Mesothelial cell of epicardium (in vitro differentiated cells): ENCODE data around the gene SCAPER. TPM values are rescaled to one million over a fixed set of nuclear protein-coding genes. Genes with fewer than 3 reads are reported as not detected.
"Not testable (repeated sequence)": the region's sequence is repeated elsewhere in the genome, so short reads cannot be mapped to it uniquely, and the experiment has no call there.

Experiments used
- DNase-seq, 2 experiments: peaks; one replicate each; pipeline ENCODE4 v3.0.0; 2021; ENCODE audit warnings: low spot score in 2 of 2; ENCODE audit not compliant: unreplicated experiment in 2 of 2
- H3K27ac Mint-ChIP-seq: 2 replicates; pipeline ENCODE4 v1.8.0; 2021; ENCODE audit warnings: mixed read lengths
- H3K27me3 Mint-ChIP-seq: 2 replicates; pipeline ENCODE4 v1.8.0; 2021; ENCODE audit warnings: low read depth, mixed read lengths
- H3K36me3 Mint-ChIP-seq: 2 replicates; pipeline ENCODE4 v1.8.0; 2021; ENCODE audit warnings: mixed read lengths
- H3K4me1 Mint-ChIP-seq: 2 replicates; pipeline ENCODE4 v1.8.0; 2021; ENCODE audit warnings: mixed read lengths
- H3K4me3 Mint-ChIP-seq: 2 replicates; pipeline ENCODE4 v1.8.0; 2021; ENCODE audit warnings: mild to moderate bottlenecking, moderate library complexity, mixed read lengths
- H3K9me3 Mint-ChIP-seq: 2 replicates; pipeline ENCODE4 v1.8.0; 2021; ENCODE audit warnings: mixed read lengths
- total RNA-seq: library from RNA; stranded (reverse); gene quantifications from 3 replicates; pipeline ENCODE4 v1.2.1, GENCODE V29; 2021
- TF ChIP-seq, protein P1 (sequence below): fragments of 200-600 bp; sonication (generic); IDR thresholded peaks from one replicate; pipeline ENCODE4 v1.5.0; 2021; ENCODE audit warnings: antibody characterized with exemption; ENCODE audit not compliant: unreplicated experiment

Gene SCAPER
- total RNA-seq, 1 donor from 2014 or later, result 35.9 TPM

DNA sequence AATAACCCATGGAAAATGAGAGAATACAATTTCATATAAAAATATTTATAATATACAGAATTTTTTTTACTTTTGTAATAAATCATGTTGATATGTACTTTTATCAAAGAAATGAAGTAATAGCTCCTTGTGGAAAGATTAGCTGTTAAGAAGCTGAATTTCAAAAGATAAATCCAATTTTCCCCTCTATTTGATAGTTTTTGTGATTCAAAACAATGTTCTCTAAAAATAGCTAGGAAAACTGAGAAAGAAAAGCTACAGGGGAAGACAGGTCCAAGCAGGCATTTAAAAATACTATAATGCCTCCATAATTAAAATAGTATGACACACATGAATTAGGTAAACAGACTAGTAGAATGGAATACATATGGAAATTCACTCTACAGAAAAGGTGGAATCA is 44.9 kb downstream of the SCAPER start:
- Mint-ChIP-seq H3K36me3 (peaks cover 13% of the 10 kb centered on the region), H3K9me3 (peaks cover 10% of the 10 kb centered on the region), H3K27ac (no peak overlapping the region), H3K4me1 (peaks cover 6% of the 10 kb centered on the region), H3K27me3 (no peaks in the 10 kb centered on the region), H3K4me3 (no peak overlapping the region)
- DNase-seq, result no peak
- TF ChIP-seq, protein P1, sequence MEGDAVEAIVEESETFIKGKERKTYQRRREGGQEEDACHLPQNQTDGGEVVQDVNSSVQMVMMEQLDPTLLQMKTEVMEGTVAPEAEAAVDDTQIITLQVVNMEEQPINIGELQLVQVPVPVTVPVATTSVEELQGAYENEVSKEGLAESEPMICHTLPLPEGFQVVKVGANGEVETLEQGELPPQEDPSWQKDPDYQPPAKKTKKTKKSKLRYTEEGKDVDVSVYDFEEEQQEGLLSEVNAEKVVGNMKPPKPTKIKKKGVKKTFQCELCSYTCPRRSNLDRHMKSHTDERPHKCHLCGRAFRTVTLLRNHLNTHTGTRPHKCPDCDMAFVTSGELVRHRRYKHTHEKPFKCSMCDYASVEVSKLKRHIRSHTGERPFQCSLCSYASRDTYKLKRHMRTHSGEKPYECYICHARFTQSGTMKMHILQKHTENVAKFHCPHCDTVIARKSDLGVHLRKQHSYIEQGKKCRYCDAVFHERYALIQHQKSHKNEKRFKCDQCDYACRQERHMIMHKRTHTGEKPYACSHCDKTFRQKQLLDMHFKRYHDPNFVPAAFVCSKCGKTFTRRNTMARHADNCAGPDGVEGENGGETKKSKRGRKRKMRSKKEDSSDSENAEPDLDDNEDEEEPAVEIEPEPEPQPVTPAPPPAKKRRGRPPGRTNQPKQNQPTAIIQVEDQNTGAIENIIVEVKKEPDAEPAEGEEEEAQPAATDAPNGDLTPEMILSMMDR, result no peak

DNA sequence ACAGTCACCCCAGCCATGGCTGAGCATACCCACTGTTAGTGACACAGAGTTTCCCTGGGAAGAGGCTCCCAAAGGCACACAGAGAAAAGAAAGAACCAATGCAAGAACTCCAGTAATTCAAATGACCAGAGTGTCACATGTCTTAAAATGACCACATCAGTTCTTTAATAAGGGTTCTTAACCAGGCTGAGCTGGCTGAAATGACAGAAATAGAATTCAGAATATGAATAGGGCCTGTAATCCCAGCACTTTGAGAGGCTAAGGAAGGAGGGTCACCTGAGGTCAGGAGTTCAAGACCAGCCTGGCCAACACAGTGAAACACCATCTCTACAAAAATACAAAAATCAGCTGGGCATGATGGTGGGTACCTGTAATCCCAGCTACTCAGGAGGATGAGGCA is 54.8 kb downstream of the SCAPER start:
- not testable (repeated sequence) for H3K4me3 Mint-ChIP-seq, H3K27me3 Mint-ChIP-seq, DNase-seq, H3K4me1 Mint-ChIP-seq, H3K27ac Mint-ChIP-seq
- Mint-ChIP-seq H3K9me3 (peaks cover 66% of the 10 kb centered on the region), H3K36me3 (peaks cover 76% of the 10 kb centered on the region)

DNA sequence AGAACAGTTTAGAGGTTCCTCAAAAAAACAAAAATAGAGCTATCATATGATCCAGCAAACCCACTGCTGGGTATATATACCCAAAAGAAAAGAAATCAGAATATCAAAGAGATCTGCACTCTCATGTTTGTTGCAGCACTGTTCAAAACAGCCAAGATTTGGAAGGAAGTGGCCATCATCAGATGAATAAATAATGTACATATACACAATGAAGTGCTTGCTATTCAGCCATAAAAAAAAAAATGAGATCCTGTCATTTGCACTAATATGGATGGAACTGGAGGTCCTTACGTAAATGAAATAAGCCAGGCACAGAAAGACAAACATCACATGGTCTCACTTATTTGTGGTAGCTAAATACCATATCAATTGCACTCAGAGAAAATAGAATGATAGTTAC is 58.4 kb downstream of the SCAPER start:
- H3K36me3 Mint-ChIP-seq, result peaks cover 46% of the 10 kb centered on the region
- H3K4me3 Mint-ChIP-seq, result no peak overlapping the region
- no peak overlapping the region for H3K27ac Mint-ChIP-seq
- peaks cover 39% of the 10 kb centered on the region for H3K9me3 Mint-ChIP-seq
- TF ChIP-seq, protein P1, result no peak
- H3K4me1 Mint-ChIP-seq, result no peaks in the 10 kb centered on the region
- no peaks in the 10 kb centered on the region for H3K27me3 Mint-ChIP-seq
- DNase-seq, result no peak

DNA sequence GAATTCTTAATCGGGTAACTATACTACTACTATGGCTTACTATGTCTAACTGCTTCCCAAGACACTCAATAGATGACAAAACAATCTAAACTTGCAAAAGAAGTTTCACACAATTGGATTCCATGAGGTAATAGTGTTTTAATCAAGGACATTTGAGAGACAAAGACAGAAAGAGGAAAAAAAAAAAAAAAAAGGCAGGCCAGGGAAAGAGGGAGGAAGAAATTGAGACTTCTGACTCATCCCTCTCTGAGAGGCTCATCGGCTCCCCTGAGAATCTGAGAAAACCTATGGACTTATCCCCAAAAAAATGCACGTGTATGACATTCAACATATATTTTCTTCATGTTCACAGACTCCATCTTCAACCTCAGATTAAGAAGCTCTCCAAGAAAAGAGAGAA is 61.0 kb downstream of the SCAPER start:
- Mint-ChIP-seq H3K4me1 (no peaks in the 10 kb centered on the region), H3K9me3 (peaks cover 20% of the 10 kb centered on the region), H3K36me3 (peaks cover 21% of the 10 kb centered on the region), H3K4me3 (no peak overlapping the region), H3K27me3 (no peaks in the 10 kb centered on the region), H3K27ac (no peak overlapping the region)
- no peak for DNase-seq
- TF ChIP-seq, protein P1, result no peak

DNA sequence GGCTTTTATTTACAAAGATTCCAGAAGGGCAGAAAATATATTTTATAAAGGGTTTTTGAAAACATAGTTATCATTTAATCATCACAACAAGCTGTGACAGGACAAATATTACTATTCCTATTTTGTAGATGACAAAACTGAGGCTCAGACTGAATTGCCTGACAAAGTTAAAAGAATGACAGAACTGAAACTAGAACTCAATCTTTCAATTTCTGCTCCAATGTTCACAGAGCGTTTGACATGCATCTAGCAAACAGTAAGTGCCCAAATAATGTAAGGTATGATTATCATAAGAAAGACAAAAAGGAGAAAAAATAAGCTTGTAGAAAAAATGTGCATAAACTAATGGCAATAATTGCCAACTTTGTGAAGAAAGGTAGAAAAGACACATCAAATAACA is 61.9 kb downstream of the SCAPER start:
- H3K36me3 Mint-ChIP-seq, result peaks cover 18% of the 10 kb centered on the region
- H3K27me3 Mint-ChIP-seq, result no peaks in the 10 kb centered on the region
- no peak overlapping the region for H3K4me3 Mint-ChIP-seq
- no peak for DNase-seq
- peaks cover 20% of the 10 kb centered on the region for H3K9me3 Mint-ChIP-seq
- H3K4me1 Mint-ChIP-seq, result no peaks in the 10 kb centered on the region
- no peak overlapping the region for H3K27ac Mint-ChIP-seq
- TF ChIP-seq, protein P1, result no peak

DNA sequence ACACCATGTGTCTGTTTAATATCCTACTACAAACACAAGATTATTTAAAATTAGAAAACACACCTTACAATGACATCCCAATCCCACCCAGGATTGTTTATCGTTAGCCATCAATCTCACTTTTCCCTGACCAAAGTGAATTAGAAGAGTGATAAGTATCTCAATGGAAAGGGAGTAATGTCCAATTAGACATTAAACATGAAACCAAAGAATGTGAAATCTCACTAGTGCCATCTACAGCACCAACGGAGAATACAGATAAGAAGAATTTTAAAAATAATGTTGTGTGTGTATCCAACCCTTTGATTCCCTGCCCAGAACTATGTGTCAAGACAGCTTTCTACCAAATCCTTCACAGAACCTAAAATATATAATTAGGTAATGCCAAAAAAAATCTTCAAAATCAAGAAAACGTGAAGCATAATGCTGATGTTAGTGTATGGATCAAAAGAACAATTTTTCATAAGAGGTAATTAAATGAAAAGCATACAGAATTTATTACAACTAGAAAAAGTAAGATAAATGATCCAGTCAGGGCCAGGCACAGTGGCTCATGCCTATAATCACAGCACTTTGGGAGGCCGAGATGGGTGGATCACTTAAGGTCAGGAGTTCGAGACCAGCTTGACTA is 64.2 kb downstream of the SCAPER start:
- TF ChIP-seq, protein P1, result peak; percentile 46
- Mint-ChIP-seq H3K4me1 (no peaks in the 10 kb centered on the region), H3K4me3 (no peak overlapping the region), H3K27ac (no peak overlapping the region), H3K9me3 (peaks cover 20% of the 10 kb centered on the region), H3K36me3 (peaks cover 16% of the 10 kb centered on the region), H3K27me3 (no peaks in the 10 kb centered on the region)
- DNase-seq, result no peak
